ENCODE results near the gene MAP3K4. TPM values are rescaled to one million over a fixed set of nuclear protein-coding genes. Genes with fewer than 3 reads are reported as not detected.

MAP3K4 gene
- total and polyA plus RNA-seq, 2 of the 8 experiments (the other 6 are each of a cell fraction or from before 2014, with no cell fraction given) = 16.6 to 51.6 TPM

DNA sequence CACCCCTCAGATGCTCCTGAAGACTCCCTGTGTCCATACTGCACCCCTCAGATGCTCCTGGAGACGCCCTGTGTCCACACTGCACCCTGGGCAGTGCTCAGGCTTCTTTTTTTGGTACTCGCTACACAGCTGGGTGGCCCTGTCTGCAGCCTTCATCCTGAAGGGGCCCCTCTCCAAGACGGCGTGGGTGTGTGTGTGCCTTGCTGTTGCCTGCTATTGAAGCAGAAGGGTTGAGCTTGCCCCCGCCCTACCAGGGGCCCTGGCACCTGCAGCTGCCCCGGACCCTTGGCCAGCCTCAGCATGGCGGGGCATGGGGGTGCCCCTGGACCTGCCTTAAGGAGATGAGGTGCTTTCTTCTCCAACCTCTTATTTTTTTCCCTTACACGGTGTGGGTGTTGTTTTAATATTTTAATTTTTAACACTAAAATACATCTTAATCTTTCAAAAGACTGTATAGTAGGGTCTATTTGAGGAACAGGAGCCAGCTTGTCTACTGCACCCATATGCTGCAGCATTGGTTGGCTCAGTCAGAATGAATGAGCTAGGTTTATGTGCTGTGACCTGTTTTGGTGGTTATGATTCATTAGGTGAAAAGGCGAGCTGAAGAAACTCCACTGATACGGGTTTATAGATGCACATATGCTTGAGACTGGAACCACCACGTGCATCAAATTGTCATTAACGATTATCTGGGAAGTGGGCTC is 146.4 kb downstream of the MAP3K4 start:
- H4K8ac ChIP-seq (ENCODE audit: extremely low read depth, insufficient read depth, low read length) = no peak overlapping the region
- H3K36me3 ChIP-seq (ENCODE audit: control insufficient read depth in 2 of 4, insufficient read depth in 4 of 4, low read length in 3 of 4) = peaks cover 2 to 25% (median 13%) of the 10 kb centered on the region in 4 experiments; a peak in 4 of 8 replicates
- no peak overlapping the region for H2AFZ ChIP-seq (ENCODE audit: low read length)
- TF ChIP-seq POLR2AphosphoS5 (IDR thresholded peaks at IDR 0.05; ENCODE audit: low read depth, low read length) (no peak), TEAD4 (IDR thresholded peaks at IDR 0.05; ENCODE audit: low read depth, low read length) (no peak), POU5F1 (IDR thresholded peaks at IDR 0.05; ENCODE audit: low read depth, low read length) (no peak), NANOG (IDR thresholded peaks at IDR 0.05; ENCODE audit: insufficient read depth, low read depth, low read length, poor library complexity, severe bottlenecking) (no peak), JUN (IDR thresholded peaks at IDR 0.05; ENCODE audit: low read depth, low read length) (no peak), BCL11A (IDR thresholded peaks at IDR 0.05; ENCODE audit: low read depth in 2 of 2, low read length in 2 of 2) (no peak)
- no peak overlapping the region for H3K27ac ChIP-seq (ENCODE audit: low read depth, low read length)
- no peak overlapping the region for H4K5ac ChIP-seq (ENCODE audit: insufficient read length, low read depth, low read length)
- no peak overlapping the region for H2BK12ac ChIP-seq (ENCODE audit: low read depth, low read length)
- H3K4me1 ChIP-seq (replicated peaks in 1 of 4; ENCODE audit: control insufficient read depth in 3 of 4, insufficient read depth in 4 of 4, low read length in 3 of 4) = no peaks in the 10 kb centered on the region; a peak in 1 of 7 replicates
- H4K20me1 ChIP-seq (replicated peaks in 1 of 2; ENCODE audit: control insufficient read depth in 1 of 2, insufficient read depth in 2 of 2, low read length in 2 of 2) = peaks cover 0 to 5% of the 10 kb centered on the region in 2 experiments
- no peaks in the 10 kb centered on the region for H3K23me2 ChIP-seq (ENCODE audit: low read depth, low read length)
- 85% methylated on average over 12 of the region's 12 CpGs; no CpG with 5 or more reads in 1 of the 2 experiments for WGBS, 2 experiments (ENCODE audit: extremely low coverage in 1 of 2, insufficient coverage in 1 of 2, insufficient read length in 1 of 2, insufficient replicate concordance in 2 of 2, low coverage in 1 of 2, low lambda C conversion rate in 2 of 2, missing lambda C conversion rate in 1 of 2)
- H3K9me3 ChIP-seq (ENCODE audit: insufficient read depth in 2 of 2, low read depth in 1 of 2, low read length in 1 of 2) = no peaks in the 10 kb centered on the region
- H2BK5ac ChIP-seq (ENCODE audit: low read depth, low read length) = no peak overlapping the region
- no peaks in the 10 kb centered on the region for H3K79me1 ChIP-seq (ENCODE audit: low read depth, low read length)
- H3K4ac ChIP-seq (replicated peaks; ENCODE audit: insufficient read length, low read depth, low read length) = no peak overlapping the region
- H3K23ac ChIP-seq (ENCODE audit: insufficient read length) = no peak overlapping the region
- FAIRE-seq (no peak), DNase-seq (ENCODE audit: low read depth in 1 of 2, low spot score in 2 of 2) (no peak)
- no peak overlapping the region for H3K14ac ChIP-seq (ENCODE audit: insufficient read length)
- no peak overlapping the region for H3K4me2 ChIP-seq (ENCODE audit: insufficient read depth in 1 of 2, low read depth in 2 of 2, low read length in 2 of 2)
- ChIA-PET POLR2A (ENCODE audit: partially characterized antibody) (interaction anchor here (1.6 kb wide), 1 partner anchor 11 kb away, joined by 4 read pairs; no protein-coding TSS in a partner anchor), CTCF (ENCODE audit: partially characterized antibody) (interaction anchor here (0.9 to 5.0 kb wide), 6 partner anchors 13 to 235 kb away, joined by 3 to 77 read pairs (median 10); no protein-coding TSS in a partner anchor)
- H2BK120ac ChIP-seq (replicated peaks; ENCODE audit: low read depth, low read length) = no peak overlapping the region
- no peak overlapping the region for H4K91ac ChIP-seq (replicated peaks; ENCODE audit: insufficient read length, low read length)
- no peaks in the 10 kb centered on the region for H3K79me2 ChIP-seq (ENCODE audit: control insufficient read depth in 1 of 2, insufficient read depth in 2 of 2, low read length in 2 of 2)
- H2AK5ac ChIP-seq (ENCODE audit: low read depth, low read length) = no peak overlapping the region
- H2BK15ac ChIP-seq (ENCODE audit: low read length) = no peak overlapping the region
- no peak overlapping the region for H3K9ac ChIP-seq (replicated peaks in 1 of 4; ENCODE audit: extremely low read depth in 1 of 4, low read depth in 3 of 4, low read length in 3 of 4)
- no peak overlapping the region for H3K18ac ChIP-seq (ENCODE audit: extremely low read depth, low read length)
- H3K27me3 ChIP-seq (replicated peaks in 1 of 4; ENCODE audit: control insufficient read depth in 3 of 4, extremely low read depth in 1 of 4, insufficient read depth in 3 of 4, low read length in 3 of 4) = no peaks in the 10 kb centered on the region
- H3K56ac ChIP-seq (replicated peaks; ENCODE audit: insufficient read length, low read depth, low read length) = no peak overlapping the region
- no peak overlapping the region for H2BK20ac ChIP-seq (ENCODE audit: low read length)
- no peak overlapping the region for H3K4me3 ChIP-seq (ENCODE audit: extremely low read depth in 1 of 4, insufficient read depth in 2 of 4, low read depth in 3 of 4, low read length in 4 of 4)
